NT2/D1 (cell line): Measurements from ENCODE around the gene NTM.

ENCODE experiments used
- YY1 ChIP-seq: IDR thresholded peaks from 2 replicates; pipeline ENCODE4 v1.6.1; 2011; ENCODE audit not compliant: insufficient read length, insufficient read depth
- ZNF274 ChIP-seq: IDR thresholded peaks from 2 replicates; pipeline ENCODE4 v1.6.1; 2011; ENCODE audit warnings: mild to moderate bottlenecking, low read depth, low read length

DNA sequence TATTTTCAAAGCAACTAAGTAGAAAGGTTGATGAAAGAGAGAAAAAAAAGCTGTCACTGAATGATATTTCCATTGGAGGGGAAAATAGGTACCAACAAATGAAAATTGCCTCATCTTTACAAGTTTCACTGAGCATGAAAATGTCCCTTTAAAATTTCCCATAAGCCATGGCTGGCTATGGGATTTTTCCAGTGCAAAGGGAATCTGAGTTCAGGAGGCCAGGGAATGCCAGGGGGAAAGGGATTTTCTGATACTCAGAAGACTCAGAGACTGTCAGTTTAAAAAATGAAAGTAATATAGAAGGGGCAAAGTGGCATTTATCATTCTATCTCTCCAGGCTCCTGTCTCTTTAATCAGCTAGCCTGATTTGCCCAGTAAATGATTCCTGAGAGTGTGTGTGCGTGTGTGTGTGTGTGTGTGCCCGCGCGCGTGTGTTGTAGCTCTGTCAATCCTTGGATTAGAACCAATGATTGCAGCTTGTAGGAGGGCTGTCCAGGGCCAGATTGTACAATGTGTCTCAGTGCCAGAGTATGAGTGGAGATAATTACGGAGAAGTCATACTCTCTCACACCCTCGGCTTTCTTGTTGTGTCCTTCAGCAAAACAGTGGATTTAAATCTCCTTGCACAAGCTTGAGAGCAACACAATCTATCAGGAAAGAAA is at the start of gene NTM:
- TF ChIP-seq YY1 = no peak
- TF ChIP-seq ZNF274 = no peak
